ENCODE data around the gene IFNGR1. TPM values are rescaled to one million over a fixed set of nuclear protein-coding genes. Genes with fewer than 3 reads are reported as not detected.
"Not testable (repeated sequence)": the region's sequence is repeated elsewhere in the genome, so short reads cannot be mapped to it uniquely, and the experiment has no call there.

Gene IFNGR1
- total RNA-seq, 4 donors from 2014 or later: 44.6 to 136 (median 75.6) TPM

DNA sequence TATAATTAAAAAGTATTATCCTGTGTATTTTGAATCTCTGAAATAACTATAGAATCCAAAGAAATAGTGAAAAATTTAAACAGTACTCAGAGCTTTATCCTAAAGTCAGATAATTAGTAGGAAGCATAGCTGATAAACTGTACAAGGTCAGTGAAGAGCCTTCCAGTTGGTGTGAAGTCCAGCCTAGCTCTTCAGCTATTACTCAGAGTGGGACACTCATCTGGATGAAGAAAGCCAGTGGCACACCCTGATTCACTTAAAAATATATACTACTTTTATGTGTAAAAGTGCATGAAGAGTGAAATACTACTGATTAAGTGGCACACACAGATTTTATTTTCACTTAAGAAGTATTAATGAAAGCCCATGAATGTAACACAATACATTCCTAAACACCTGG, 3.1 kb downstream of the IFNGR1 start:
- H3K27ac ChIP-seq: peak overlapping the region in 2 of 4 donors; percentile 98 to 99
- no peaks in the 10 kb centered on the region for H3K36me3 ChIP-seq
- DNase-seq: no peak
- no peak for TF ChIP-seq POLR2A (IDR thresholded peaks at IDR 0.05)
- TF ChIP-seq, protein P1, sequence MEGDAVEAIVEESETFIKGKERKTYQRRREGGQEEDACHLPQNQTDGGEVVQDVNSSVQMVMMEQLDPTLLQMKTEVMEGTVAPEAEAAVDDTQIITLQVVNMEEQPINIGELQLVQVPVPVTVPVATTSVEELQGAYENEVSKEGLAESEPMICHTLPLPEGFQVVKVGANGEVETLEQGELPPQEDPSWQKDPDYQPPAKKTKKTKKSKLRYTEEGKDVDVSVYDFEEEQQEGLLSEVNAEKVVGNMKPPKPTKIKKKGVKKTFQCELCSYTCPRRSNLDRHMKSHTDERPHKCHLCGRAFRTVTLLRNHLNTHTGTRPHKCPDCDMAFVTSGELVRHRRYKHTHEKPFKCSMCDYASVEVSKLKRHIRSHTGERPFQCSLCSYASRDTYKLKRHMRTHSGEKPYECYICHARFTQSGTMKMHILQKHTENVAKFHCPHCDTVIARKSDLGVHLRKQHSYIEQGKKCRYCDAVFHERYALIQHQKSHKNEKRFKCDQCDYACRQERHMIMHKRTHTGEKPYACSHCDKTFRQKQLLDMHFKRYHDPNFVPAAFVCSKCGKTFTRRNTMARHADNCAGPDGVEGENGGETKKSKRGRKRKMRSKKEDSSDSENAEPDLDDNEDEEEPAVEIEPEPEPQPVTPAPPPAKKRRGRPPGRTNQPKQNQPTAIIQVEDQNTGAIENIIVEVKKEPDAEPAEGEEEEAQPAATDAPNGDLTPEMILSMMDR (IDR thresholded peaks at IDR 0.05): no peak
- H3K27me3 ChIP-seq: no peaks in the 10 kb centered on the region
- no peaks in the 10 kb centered on the region for H3K9me3 ChIP-seq
- H3K4me3 ChIP-seq: peak overlapping the region; percentile 68 to 93 (median 84)
- peaks cover 0 to 55% (median 5%) of the 10 kb centered on the region in 4 donors for H3K4me1 ChIP-seq

DNA sequence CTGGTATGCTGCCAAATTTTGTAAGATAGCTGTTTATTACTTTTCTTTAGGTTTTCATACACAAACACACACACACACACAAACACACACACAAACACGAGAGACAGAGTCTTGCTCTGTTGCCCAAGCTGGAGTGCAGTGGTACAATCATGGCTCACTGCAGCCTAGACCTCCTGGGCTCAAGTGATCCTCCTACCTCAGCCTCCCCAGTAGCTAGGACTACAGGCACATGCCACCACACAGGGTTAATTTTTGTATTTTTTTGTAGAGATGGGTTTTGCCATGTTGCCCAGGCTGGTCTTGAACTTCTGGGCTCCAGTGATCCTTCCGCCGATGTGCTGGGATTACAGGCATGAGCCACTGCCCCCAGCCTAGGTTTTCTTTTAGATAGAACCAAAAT, 3.6 kb downstream of the IFNGR1 start:
- Histone ChIP-seq H3K4me3 (peak overlapping the region in 2 of 4 donors; percentile 68 to 93), H3K4me1 (peaks cover 0 to 59% (median 5%) of the 10 kb centered on the region in 4 donors), H3K27ac (peak overlapping the region in 1 of 4 donors; percentile 22)
- H3K9me3 ChIP-seq, H3K27me3 ChIP-seq, H3K36me3 ChIP-seq, DNase-seq: not testable (repeated sequence)

DNA sequence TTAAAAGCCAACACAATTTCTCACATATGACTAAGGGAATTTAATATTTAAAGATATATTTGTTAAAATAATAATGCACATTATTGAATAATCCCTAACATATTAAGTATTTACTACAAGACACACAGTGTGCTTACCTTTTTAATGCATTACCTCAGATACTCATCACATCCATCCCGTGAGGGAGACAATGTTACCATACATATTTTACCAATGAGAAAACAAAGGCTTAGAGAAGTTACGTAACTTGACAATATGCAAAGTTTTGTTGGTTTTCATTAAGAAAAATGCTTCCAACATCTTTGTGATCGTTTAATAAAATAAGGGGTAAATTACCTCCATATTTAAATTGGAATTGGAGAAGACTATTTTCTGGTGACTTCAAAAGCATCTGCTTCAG, 4.3 kb downstream of the IFNGR1 start:
- H3K36me3 ChIP-seq: no peaks in the 10 kb centered on the region
- H3K9me3 ChIP-seq: no peaks in the 10 kb centered on the region
- H3K27me3 ChIP-seq: no peaks in the 10 kb centered on the region
- DNase-seq: no peak
- peaks cover 0 to 54% (median 2%) of the 10 kb centered on the region in 4 donors for H3K4me1 ChIP-seq
- TF ChIP-seq, protein P1 (IDR thresholded peaks at IDR 0.05): no peak
- no peak for TF ChIP-seq POLR2A (IDR thresholded peaks at IDR 0.05)
- H3K4me3 ChIP-seq: peak overlapping the region in 1 of 4 donors; percentile 68
- H3K27ac ChIP-seq: no peak overlapping the region

DNA sequence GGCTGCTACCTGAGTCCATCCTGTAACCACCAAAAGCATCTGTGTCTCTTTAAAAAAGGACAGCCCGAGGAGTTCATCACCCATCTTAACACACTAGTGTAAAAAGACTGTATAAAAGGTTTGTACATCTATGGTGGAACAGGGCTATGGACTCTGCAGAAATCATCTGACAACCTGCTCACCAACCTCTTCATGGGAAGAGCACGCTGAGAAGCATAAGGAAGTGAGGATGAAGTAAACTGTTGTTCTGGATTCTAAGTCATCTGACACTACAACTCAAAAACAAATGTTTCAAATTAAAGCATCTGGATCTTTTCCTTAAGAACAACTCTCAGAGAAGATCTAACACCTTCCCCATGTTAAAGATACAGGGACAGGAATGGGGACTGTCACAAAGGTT, 5.4 kb downstream of the IFNGR1 start:
- H3K4me1 ChIP-seq: peaks cover 0 to 49% (median 0%) of the 10 kb centered on the region in 4 donors
- no peaks in the 10 kb centered on the region for H3K36me3 ChIP-seq
- DNase-seq: no peak
- peak overlapping the region in 1 of 4 donors; percentile 35 for H3K27ac ChIP-seq
- no peaks in the 10 kb centered on the region for H3K9me3 ChIP-seq
- H3K4me3 ChIP-seq: peak overlapping the region in 1 of 4 donors; percentile 8
- TF ChIP-seq, protein P1 (IDR thresholded peaks at IDR 0.05): no peak
- TF ChIP-seq POLR2A (IDR thresholded peaks at IDR 0.05): no peak
- H3K27me3 ChIP-seq: no peaks in the 10 kb centered on the region

DNA sequence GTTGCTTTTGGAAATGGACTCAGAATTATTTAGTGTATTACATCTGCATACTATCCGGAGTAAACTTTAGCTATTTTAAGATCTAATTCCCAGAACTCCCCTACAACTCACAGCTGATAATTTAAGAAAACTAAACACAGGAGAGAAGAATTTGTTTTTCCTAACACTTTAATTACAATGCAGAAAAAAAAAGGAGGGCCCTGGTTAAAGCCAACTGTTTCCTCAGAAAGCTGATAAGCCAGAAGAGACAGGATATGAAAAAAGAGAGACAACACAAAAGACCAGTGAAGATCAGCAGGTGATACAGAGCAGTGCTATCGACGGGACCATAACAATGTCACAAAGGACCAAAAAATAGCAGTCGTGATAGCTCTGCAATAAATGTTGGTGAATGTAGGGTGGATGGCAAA, 5.8 kb downstream of the IFNGR1 start:
- H3K27ac ChIP-seq: peak overlapping the region in 1 of 4 donors; percentile 35
- no peaks in the 10 kb centered on the region for H3K27me3 ChIP-seq
- no peaks in the 10 kb centered on the region for H3K9me3 ChIP-seq
- H3K36me3 ChIP-seq: no peaks in the 10 kb centered on the region
- TF ChIP-seq, protein P1 (IDR thresholded peaks at IDR 0.05): no peak
- TF ChIP-seq POLR2A (IDR thresholded peaks at IDR 0.05): no peak
- peaks cover 0 to 49% (median 0%) of the 10 kb centered on the region in 4 donors for H3K4me1 ChIP-seq
- H3K4me3 ChIP-seq: peak overlapping the region in 1 of 4 donors; percentile 8
- DNase-seq: no peak

DNA sequence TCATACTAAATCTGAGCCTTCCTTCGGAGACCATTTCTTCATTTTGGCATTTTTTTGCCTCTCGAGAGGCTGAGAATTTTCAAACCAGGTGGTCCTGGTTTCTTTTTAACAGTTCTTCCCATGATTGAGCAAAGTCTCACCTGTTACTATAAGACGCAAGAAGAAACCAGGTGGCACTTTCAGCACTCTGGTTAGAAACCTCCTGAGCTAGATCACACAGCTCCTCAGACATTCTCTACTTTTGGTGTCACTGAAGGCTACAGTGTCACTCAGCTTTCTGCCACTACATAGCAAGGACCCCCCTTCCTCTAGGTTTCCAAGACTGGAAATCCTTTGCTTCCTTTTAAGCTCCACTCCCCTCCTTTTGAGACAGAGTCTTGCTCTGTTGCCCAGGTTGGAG, 7.3 kb downstream of the IFNGR1 start:
- peaks cover 0 to 43% (median 0%) of the 10 kb centered on the region in 4 donors for H3K4me1 ChIP-seq
- H3K36me3 ChIP-seq: peaks cover 0 to under 1% (median 0%) of the 10 kb centered on the region in 3 donors
- H3K27me3 ChIP-seq: no peaks in the 10 kb centered on the region
- no peak for TF ChIP-seq POLR2A (IDR thresholded peaks at IDR 0.05)
- TF ChIP-seq, protein P1 (IDR thresholded peaks at IDR 0.05): no peak
- no peak for DNase-seq
- no peak overlapping the region for H3K4me3 ChIP-seq
- no peaks in the 10 kb centered on the region for H3K9me3 ChIP-seq
- H3K27ac ChIP-seq: no peak overlapping the region
